Measurements from ENCODE around the gene RIC8B. TPM values are rescaled to one million over a fixed set of nuclear protein-coding genes. Genes with fewer than 3 reads are reported as not detected.

Gene RIC8B
- total and polyA plus RNA-seq, 2 of the 13 experiments (the other 11 are each of a cell fraction or from before 2014, with no cell fraction given) = 5.1 to 7.5 TPM

DNA sequence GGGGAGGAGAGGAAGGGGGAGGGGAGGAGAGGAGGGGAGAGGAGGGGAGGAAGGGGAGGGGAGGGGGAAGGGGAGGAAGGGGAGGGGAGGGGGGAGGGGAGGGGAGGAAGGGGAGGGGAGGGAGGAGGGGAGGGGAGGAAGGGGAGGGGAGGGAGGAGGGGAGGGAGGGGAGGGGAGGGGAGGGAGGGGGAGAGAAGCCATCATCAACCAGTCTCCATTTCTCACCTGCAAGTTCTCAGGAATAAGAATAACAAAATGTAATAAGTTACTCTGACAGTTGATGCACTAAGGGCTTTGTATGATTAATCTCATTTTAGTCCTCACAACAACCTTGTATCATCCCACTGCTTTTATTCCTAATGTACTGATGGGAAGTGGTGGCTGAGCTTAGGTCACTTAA is 122.1 kb downstream of the RIC8B start:
- Histone ChIP-seq H3K9me3 (ENCODE audit: low read length) (no peaks in the 10 kb centered on the region), H3K79me2 (ENCODE audit: insufficient read depth, low read length) (no peaks in the 10 kb centered on the region), H3K36me3 (replicated peaks in 1 of 2; ENCODE audit: control insufficient read depth in 1 of 2, insufficient read depth in 2 of 2, low read length in 2 of 2) (no peaks in the 10 kb centered on the region), H3K27me3 (ENCODE audit: control insufficient read depth in 1 of 2, insufficient read depth in 2 of 2, low read length in 2 of 2) (peaks cover 2 to 13% of the 10 kb centered on the region in 2 experiments; a peak in 1 of 5 replicates), H3K4me2 (ENCODE audit: low read depth, low read length) (no peak overlapping the region), H3K4me3 (replicated peaks in 1 of 3; ENCODE audit: insufficient read depth in 1 of 3, low read depth in 2 of 3, low read length in 3 of 3) (no peak overlapping the region), H2AFZ (ENCODE audit: low read length) (no peak overlapping the region), H3K9ac (ENCODE audit: insufficient read depth, low read depth, low read length) (no peak overlapping the region), H3K27ac (ENCODE audit: extremely low read length, insufficient read depth, low read length) (no peak overlapping the region), H3K4me1 (ENCODE audit: insufficient read depth, low read length) (no peaks in the 10 kb centered on the region), H4K20me1 (ENCODE audit: insufficient read depth, low read length) (no peaks in the 10 kb centered on the region)
- FAIRE-seq = no peak
- in situ Hi-C loops (cut with HindIII; ENCODE audit: extremely low pct_ligation_motif_present, low pct_unique_long_range_greater_than_20kb) = no loop called here
- ATAC-seq = no peak
- DNase-seq (ENCODE audit: low spot score) = no peak
- ChIA-PET POLR2A (interaction anchor here (1.0 kb wide), 1 partner anchor 539 kb away, joined by 3 read pairs; the partner anchor contains the start of gene POLR3B), CTCF (ENCODE audit: low intra/inter-chr PET ratio, low total read pairs) (interaction anchor here (0.9 kb wide), 1 partner anchor 511 kb away, joined by 4 read pairs; no protein-coding TSS in a partner anchor)
- intact Hi-C loops (cut with micrococcal nuclease; ENCODE audit: unreplicated experiment) = no loop called here
- TF ChIP-seq BHLHE40 (IDR thresholded peaks at IDR 0.05; ENCODE audit: low read length) (no peak), HNRNPK (IDR thresholded peaks at IDR 0.05; ENCODE audit: low read depth, low read length, poor library complexity, severe bottlenecking) (peak; percentile 93), PCBP1 (IDR thresholded peaks at IDR 0.05; ENCODE audit: borderline replicate concordance, low read depth, low read length) (peak; percentile 50; the same call in 1 of the 2 replicates)
- no TSS peak for BruUV-seq (replicated peaks)

DNA sequence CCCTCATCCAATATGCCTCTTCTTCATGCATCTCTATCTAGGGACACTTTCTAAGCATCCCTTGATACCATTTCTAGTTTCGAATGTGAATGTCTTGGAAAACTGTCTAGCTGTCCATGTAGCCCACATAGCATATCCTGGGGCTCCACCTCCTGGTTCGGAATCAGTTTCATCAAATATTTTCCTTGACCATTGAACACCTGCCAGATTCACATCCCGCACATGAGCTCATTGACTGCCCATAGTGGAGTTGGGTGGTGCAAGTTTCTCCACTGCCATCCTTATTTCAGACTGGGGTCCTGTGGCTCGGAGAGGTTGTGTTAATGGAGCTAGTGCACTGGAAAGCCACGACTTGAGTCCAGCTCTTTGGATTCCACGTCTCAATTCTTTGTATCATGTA is 122.6 kb downstream of the RIC8B start:
- Histone ChIP-seq H3K79me2 (ENCODE audit: insufficient read depth, low read length) (no peaks in the 10 kb centered on the region), H3K4me3 (replicated peaks in 1 of 3; ENCODE audit: insufficient read depth in 1 of 3, low read depth in 2 of 3, low read length in 3 of 3) (no peak overlapping the region), H3K9me3 (ENCODE audit: low read length) (no peaks in the 10 kb centered on the region), H3K27me3 (ENCODE audit: control insufficient read depth in 1 of 2, insufficient read depth in 2 of 2, low read length in 2 of 2) (peaks cover 2 to 18% of the 10 kb centered on the region in 2 experiments; a peak in 2 of 5 replicates), H3K4me1 (ENCODE audit: insufficient read depth, low read length) (no peaks in the 10 kb centered on the region), H4K20me1 (ENCODE audit: insufficient read depth, low read length) (no peaks in the 10 kb centered on the region), H3K4me2 (ENCODE audit: low read depth, low read length) (no peak overlapping the region), H3K9ac (ENCODE audit: insufficient read depth, low read depth, low read length) (no peak overlapping the region), H2AFZ (ENCODE audit: low read length) (no peak overlapping the region), H3K36me3 (replicated peaks in 1 of 2; ENCODE audit: control insufficient read depth in 1 of 2, insufficient read depth in 2 of 2, low read length in 2 of 2) (no peaks in the 10 kb centered on the region), H3K27ac (ENCODE audit: extremely low read length, insufficient read depth, low read length) (no peak overlapping the region)
- in situ Hi-C loops (cut with HindIII; ENCODE audit: extremely low pct_ligation_motif_present, low pct_unique_long_range_greater_than_20kb) (no loop called here), intact Hi-C loops (cut with micrococcal nuclease; ENCODE audit: unreplicated experiment) (no loop called here)
- peak; percentile 25 for DNase-seq (ENCODE audit: low spot score)
- ChIA-PET CTCF (ENCODE audit: low intra/inter-chr PET ratio, low total read pairs) (interaction anchor here (0.9 kb wide), 1 partner anchor 511 kb away, joined by 4 read pairs; no protein-coding TSS in a partner anchor), POLR2A (interaction anchor here (1.0 kb wide), 1 partner anchor 539 kb away, joined by 3 read pairs; the partner anchor contains the start of gene POLR3B)
- TF ChIP-seq, protein P1, sequence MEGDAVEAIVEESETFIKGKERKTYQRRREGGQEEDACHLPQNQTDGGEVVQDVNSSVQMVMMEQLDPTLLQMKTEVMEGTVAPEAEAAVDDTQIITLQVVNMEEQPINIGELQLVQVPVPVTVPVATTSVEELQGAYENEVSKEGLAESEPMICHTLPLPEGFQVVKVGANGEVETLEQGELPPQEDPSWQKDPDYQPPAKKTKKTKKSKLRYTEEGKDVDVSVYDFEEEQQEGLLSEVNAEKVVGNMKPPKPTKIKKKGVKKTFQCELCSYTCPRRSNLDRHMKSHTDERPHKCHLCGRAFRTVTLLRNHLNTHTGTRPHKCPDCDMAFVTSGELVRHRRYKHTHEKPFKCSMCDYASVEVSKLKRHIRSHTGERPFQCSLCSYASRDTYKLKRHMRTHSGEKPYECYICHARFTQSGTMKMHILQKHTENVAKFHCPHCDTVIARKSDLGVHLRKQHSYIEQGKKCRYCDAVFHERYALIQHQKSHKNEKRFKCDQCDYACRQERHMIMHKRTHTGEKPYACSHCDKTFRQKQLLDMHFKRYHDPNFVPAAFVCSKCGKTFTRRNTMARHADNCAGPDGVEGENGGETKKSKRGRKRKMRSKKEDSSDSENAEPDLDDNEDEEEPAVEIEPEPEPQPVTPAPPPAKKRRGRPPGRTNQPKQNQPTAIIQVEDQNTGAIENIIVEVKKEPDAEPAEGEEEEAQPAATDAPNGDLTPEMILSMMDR (CRISPR knock-in tag; IDR thresholded peaks at IDR 0.05) = peak; percentile 72
- TF ChIP-seq STAG1 (CRISPR knock-in tag; IDR thresholded peaks at IDR 0.05) = peak; percentile 70
- TF ChIP-seq SMC3 (IDR thresholded peaks at IDR 0.05; ENCODE audit: low read length) = peak; percentile 63
- no peak for TF ChIP-seq SNAI1 (CRISPR knock-in tag; IDR thresholded peaks at IDR 0.05; ENCODE audit: borderline replicate concordance)
- no peak for TF ChIP-seq PHF21A (CRISPR knock-in tag; IDR thresholded peaks at IDR 0.05)
- 4% methylated on average over 6 of the region's 6 CpGs for WGBS (ENCODE audit: low lambda C conversion rate)
- peak; percentile 73 for ATAC-seq
- no peak for FAIRE-seq
- no TSS peak for BruUV-seq (replicated peaks)

Measured in HepG2 (cell line).